ENCODE measurements around the gene FKBP7. TPM values are rescaled to one million over a fixed set of nuclear protein-coding genes. Genes with fewer than 3 reads are reported as not detected.

FKBP7 gene
- total and polyA plus RNA-seq, 4 donors = 2.8 to 10.4 (median 4.9) TPM

DNA sequence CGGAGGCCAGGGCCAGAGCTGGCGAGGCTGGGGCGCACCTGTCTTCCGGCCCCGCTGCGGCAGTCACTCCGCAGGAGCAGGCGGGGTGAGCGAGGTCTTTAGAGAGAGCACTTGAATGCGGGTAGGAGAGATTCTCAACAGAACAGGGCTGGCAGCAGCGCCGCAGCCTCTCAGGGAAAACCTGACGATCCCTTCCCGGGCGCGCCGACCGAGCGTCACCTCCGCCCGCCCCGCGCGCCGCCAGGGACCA is 28.0 kb downstream of the FKBP7 start:
- TF ChIP-seq EGR1 (IDR thresholded peaks at IDR 0.05; ENCODE audit: low read depth in 2 of 2) = no peak
- TF ChIP-seq, protein P1, sequence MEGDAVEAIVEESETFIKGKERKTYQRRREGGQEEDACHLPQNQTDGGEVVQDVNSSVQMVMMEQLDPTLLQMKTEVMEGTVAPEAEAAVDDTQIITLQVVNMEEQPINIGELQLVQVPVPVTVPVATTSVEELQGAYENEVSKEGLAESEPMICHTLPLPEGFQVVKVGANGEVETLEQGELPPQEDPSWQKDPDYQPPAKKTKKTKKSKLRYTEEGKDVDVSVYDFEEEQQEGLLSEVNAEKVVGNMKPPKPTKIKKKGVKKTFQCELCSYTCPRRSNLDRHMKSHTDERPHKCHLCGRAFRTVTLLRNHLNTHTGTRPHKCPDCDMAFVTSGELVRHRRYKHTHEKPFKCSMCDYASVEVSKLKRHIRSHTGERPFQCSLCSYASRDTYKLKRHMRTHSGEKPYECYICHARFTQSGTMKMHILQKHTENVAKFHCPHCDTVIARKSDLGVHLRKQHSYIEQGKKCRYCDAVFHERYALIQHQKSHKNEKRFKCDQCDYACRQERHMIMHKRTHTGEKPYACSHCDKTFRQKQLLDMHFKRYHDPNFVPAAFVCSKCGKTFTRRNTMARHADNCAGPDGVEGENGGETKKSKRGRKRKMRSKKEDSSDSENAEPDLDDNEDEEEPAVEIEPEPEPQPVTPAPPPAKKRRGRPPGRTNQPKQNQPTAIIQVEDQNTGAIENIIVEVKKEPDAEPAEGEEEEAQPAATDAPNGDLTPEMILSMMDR (IDR thresholded peaks at IDR 0.05; ENCODE audit: low read depth, low read length, missing input control) = no peak
- TF ChIP-seq, protein P2, sequence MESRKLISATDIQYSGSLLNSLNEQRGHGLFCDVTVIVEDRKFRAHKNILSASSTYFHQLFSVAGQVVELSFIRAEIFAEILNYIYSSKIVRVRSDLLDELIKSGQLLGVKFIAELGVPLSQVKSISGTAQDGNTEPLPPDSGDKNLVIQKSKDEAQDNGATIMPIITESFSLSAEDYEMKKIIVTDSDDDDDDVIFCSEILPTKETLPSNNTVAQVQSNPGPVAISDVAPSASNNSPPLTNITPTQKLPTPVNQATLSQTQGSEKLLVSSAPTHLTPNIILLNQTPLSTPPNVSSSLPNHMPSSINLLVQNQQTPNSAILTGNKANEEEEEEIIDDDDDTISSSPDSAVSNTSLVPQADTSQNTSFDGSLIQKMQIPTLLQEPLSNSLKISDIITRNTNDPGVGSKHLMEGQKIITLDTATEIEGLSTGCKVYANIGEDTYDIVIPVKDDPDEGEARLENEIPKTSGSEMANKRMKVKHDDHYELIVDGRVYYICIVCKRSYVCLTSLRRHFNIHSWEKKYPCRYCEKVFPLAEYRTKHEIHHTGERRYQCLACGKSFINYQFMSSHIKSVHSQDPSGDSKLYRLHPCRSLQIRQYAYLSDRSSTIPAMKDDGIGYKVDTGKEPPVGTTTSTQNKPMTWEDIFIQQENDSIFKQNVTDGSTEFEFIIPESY (IDR thresholded peaks at IDR 0.05) = no peak
- TF ChIP-seq HNF4A (conservative IDR thresholded peaks at IDR 0.05) = no peak
- TF ChIP-seq FOXA2 (IDR thresholded peaks at IDR 0.05) = no peak
- TF ChIP-seq HNF4G (IDR thresholded peaks at IDR 0.05) = no peak
- TF ChIP-seq GABPA (IDR thresholded peaks at IDR 0.05 in 1 of 2, conservative IDR thresholded peaks at IDR 0.05 in 1 of 2) = no peak
- H3K36me3 ChIP-seq (ENCODE audit: control insufficient read depth in 4 of 4, insufficient read depth in 3 of 4, low read depth in 1 of 4, low read length in 3 of 4) = peaks cover 0 to 17% (median 15%) of the 10 kb centered on the region in 4 donors
- peak overlapping the region; percentile 70 to 90 (median 81) for H3K4me3 ChIP-seq (ENCODE audit: low read depth in 1 of 3, low read length in 3 of 3)
- no peak for DNase-seq (ENCODE audit: low spot score)
- H3K27ac ChIP-seq (ENCODE audit: low read depth in 1 of 2, low read length in 2 of 2) = peak overlapping the region; percentile 99 to 100
- peak overlapping the region; percentile 48 to 90 for H3K9ac ChIP-seq (ENCODE audit: low read depth in 1 of 2, low read length in 2 of 2)
- no peaks in the 10 kb centered on the region for H3K27me3 ChIP-seq (ENCODE audit: control insufficient read depth in 4 of 4, insufficient read depth in 4 of 4, low read length in 3 of 4)
- no peaks in the 10 kb centered on the region for H3K9me3 ChIP-seq (ENCODE audit: control insufficient read depth in 4 of 4, low read length in 3 of 4)
- under 1% methylated on average over 25 of the region's 25 CpGs for WGBS
- H3K4me1 ChIP-seq (ENCODE audit: control insufficient read depth in 4 of 4, insufficient read depth in 4 of 4, low read length in 3 of 4) = peaks cover 2 to 27% (median 20%) of the 10 kb centered on the region in 4 donors

DNA sequence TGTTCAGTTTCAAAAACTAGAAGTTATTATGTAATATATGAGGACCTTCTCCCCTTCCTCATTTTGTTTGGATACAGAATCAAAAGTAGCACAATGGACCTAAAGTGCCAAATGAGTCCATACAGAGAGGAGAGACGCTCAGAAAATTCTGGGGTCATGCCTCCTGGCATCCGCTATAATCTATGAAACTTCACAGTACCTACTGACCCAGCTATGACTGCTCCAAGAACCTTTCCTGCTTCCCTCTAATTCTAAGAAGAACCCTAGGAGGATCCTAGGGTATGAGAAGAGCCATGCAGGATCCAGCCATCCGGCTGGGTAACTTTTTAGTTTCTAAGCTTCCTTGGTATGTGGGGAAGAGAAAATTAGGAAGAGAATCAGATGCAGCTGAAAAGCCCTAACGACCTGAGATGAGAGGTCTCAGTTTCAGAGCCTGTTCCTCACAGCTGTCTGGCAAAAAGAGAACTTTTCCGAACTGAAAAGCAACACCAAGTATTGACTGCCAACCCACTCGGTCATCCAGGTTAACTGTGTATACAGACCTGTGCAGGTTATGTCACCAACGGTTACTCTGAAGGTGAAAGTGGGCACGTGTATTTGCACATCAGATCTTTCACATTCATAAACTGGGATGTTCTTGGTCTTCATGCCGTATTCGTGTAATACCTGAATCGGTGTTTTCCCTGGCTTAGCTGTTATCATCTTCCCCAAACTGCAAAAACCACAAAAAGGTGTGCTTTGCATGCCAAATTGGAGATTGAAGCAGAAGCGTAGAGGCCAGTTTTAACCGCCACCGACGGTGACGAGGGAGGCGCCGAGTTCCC is 28.5 kb downstream of the FKBP7 start:
- peaks cover 2 to 27% (median 20%) of the 10 kb centered on the region in 4 donors for H3K4me1 ChIP-seq (ENCODE audit: control insufficient read depth in 4 of 4, insufficient read depth in 4 of 4, low read length in 3 of 4)
- H3K27ac ChIP-seq (ENCODE audit: low read depth in 1 of 2, low read length in 2 of 2) = peak overlapping the region; percentile 99 to 100
- H3K9me3 ChIP-seq (ENCODE audit: control insufficient read depth in 4 of 4, low read length in 3 of 4) = no peaks in the 10 kb centered on the region
- peak overlapping the region; percentile 70 to 90 (median 81) for H3K4me3 ChIP-seq (ENCODE audit: low read depth in 1 of 3, low read length in 3 of 3)
- TF ChIP-seq, protein P3, sequence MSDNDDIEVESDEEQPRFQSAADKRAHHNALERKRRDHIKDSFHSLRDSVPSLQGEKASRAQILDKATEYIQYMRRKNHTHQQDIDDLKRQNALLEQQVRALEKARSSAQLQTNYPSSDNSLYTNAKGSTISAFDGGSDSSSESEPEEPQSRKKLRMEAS (IDR thresholded peaks at IDR 0.05) = peak; percentile 72
- TF ChIP-seq GABPA (IDR thresholded peaks at IDR 0.05 in 1 of 2, conservative IDR thresholded peaks at IDR 0.05 in 1 of 2) (no peak), RAD21 (IDR thresholded peaks at IDR 0.05) (peak; percentile 2 to 19), HNF4A (conservative IDR thresholded peaks at IDR 0.05) (peak in 1 of 2 donors; percentile 60), RXRA (IDR thresholded peaks at IDR 0.05) (peak; percentile 50 to 70), YY1 (IDR thresholded peaks at IDR 0.05) (peak; percentile 60), TAF1 (conservative IDR thresholded peaks at IDR 0.05) (peak; percentile 54), FOXA2 (IDR thresholded peaks at IDR 0.05) (peak; percentile 77), SP1 (IDR thresholded peaks at IDR 0.05) (peak; percentile 30), FOXA1 (IDR thresholded peaks at IDR 0.05) (peak; percentile 46), EGR1 (IDR thresholded peaks at IDR 0.05; ENCODE audit: low read depth in 2 of 2) (peak in 1 of 2 donors; percentile 50), NR2F2 (IDR thresholded peaks at IDR 0.05) (no peak), JUND (IDR thresholded peaks at IDR 0.05) (peak; percentile 16 to 38), HNF4G (IDR thresholded peaks at IDR 0.05) (no peak)
- TF ChIP-seq, protein P2 (IDR thresholded peaks at IDR 0.05) = peak; percentile 44
- TF ChIP-seq, protein P4, sequence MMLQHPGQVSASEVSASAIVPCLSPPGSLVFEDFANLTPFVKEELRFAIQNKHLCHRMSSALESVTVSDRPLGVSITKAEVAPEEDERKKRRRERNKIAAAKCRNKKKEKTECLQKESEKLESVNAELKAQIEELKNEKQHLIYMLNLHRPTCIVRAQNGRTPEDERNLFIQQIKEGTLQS (IDR thresholded peaks at IDR 0.05) = no peak
- TF ChIP-seq, protein P5, sequence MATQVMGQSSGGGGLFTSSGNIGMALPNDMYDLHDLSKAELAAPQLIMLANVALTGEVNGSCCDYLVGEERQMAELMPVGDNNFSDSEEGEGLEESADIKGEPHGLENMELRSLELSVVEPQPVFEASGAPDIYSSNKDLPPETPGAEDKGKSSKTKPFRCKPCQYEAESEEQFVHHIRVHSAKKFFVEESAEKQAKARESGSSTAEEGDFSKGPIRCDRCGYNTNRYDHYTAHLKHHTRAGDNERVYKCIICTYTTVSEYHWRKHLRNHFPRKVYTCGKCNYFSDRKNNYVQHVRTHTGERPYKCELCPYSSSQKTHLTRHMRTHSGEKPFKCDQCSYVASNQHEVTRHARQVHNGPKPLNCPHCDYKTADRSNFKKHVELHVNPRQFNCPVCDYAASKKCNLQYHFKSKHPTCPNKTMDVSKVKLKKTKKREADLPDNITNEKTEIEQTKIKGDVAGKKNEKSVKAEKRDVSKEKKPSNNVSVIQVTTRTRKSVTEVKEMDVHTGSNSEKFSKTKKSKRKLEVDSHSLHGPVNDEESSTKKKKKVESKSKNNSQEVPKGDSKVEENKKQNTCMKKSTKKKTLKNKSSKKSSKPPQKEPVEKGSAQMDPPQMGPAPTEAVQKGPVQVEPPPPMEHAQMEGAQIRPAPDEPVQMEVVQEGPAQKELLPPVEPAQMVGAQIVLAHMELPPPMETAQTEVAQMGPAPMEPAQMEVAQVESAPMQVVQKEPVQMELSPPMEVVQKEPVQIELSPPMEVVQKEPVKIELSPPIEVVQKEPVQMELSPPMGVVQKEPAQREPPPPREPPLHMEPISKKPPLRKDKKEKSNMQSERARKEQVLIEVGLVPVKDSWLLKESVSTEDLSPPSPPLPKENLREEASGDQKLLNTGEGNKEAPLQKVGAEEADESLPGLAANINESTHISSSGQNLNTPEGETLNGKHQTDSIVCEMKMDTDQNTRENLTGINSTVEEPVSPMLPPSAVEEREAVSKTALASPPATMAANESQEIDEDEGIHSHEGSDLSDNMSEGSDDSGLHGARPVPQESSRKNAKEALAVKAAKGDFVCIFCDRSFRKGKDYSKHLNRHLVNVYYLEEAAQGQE (IDR thresholded peaks at IDR 0.05) = peak; percentile 21
- TF ChIP-seq, protein P1 (IDR thresholded peaks at IDR 0.05; ENCODE audit: low read depth, low read length, missing input control) = no peak
- no peak for DNase-seq (ENCODE audit: low spot score)
- H3K9ac ChIP-seq (ENCODE audit: low read depth in 1 of 2, low read length in 2 of 2) = peak overlapping the region; percentile 48 to 90
- WGBS = 2% methylated on average over 18 of the region's 18 CpGs
- H3K36me3 ChIP-seq (ENCODE audit: control insufficient read depth in 4 of 4, insufficient read depth in 3 of 4, low read depth in 1 of 4, low read length in 3 of 4) = peaks cover 0 to 21% (median 18%) of the 10 kb centered on the region in 4 donors
- no peaks in the 10 kb centered on the region for H3K27me3 ChIP-seq (ENCODE audit: control insufficient read depth in 4 of 4, insufficient read depth in 4 of 4, low read length in 3 of 4)

All from liver (tissue), 9 donors.